SU-DHL-6 (cell line): ENCODE results near the gene PDE6A.

Source experiments
- H2AFZ ChIP-seq: fragments of 200-600 bp; sonication (generic); 2 replicates; pipeline ENCODE4 v1.6.1; 2014; ENCODE audit warnings: low read depth, mild to moderate bottlenecking, moderate library complexity, mixed read lengths, antibody characterized with exemption, low read length; ENCODE audit not compliant: severe bottlenecking
- H3F3A ChIP-seq: fragments of 200-600 bp; shearing (Covaris generic); 2 replicates; pipeline ENCODE4 v1.6.0; 2016; ENCODE audit warnings: antibody characterized with exemption, mild to moderate bottlenecking; ENCODE audit not compliant: insufficient read depth
- H3K27ac ChIP-seq: fragments of 200-600 bp; sonication (generic); 2 replicates; pipeline ENCODE4 v1.5.1; 2016; ENCODE audit warnings: low read depth, mild to moderate bottlenecking, low read length, moderate library complexity, mixed read lengths
- H3K27me3 ChIP-seq: fragments of 200-600 bp; sonication (generic), shearing (Covaris generic); 2 replicates; pipeline ENCODE4 v1.6.0; 2014; ENCODE audit warnings: mild to moderate bottlenecking, low read length
- H3K36me3 ChIP-seq: fragments of 200-600 bp; sonication (generic); 2 replicates; pipeline ENCODE4 v1.6.1; 2014; ENCODE audit warnings: mild to moderate bottlenecking, low read length, mixed read lengths
- H3K4me2 ChIP-seq: fragments of 300-600, 200-600 bp; shearing (Covaris generic), sonication (generic); 2 replicates; pipeline ENCODE4 v1.6.0; 2014; ENCODE audit warnings: low read length, low read depth, mild to moderate bottlenecking; ENCODE audit not compliant: poor library complexity, severe bottlenecking
- H3K4me3 ChIP-seq: fragments of 200-600 bp; sonication (generic); 2 replicates; pipeline ENCODE4 v1.5.1; 2014; ENCODE audit warnings: antibody characterized with exemption, low read length, mild to moderate bottlenecking, mixed read lengths; ENCODE audit not compliant: insufficient read depth, poor library complexity, severe bottlenecking
- H3K79me2 ChIP-seq: fragments of 200-600 bp; sonication (generic); 2 replicates; pipeline ENCODE4 v1.6.1; 2014; ENCODE audit warnings: mild to moderate bottlenecking, low read length, moderate library complexity; ENCODE audit not compliant: insufficient read depth
- H3K9ac ChIP-seq: fragments of 200-600 bp; sonication (generic); 2 replicates; pipeline ENCODE4 v1.7.0; 2014; ENCODE audit warnings: mild to moderate bottlenecking, low read length
- H3K9me2 ChIP-seq: fragments of 200-600 bp; sonication (generic); replicated peaks from 2 replicates; pipeline ENCODE4 v1.6.1; 2014; ENCODE audit warnings: low read length; ENCODE audit not compliant: insufficient read depth
- H3K9me3 ChIP-seq: fragments of 200-600 bp; sonication (generic); 2 replicates; pipeline ENCODE4 v1.6.1; 2014; ENCODE audit warnings: low read length, mixed read lengths; ENCODE audit not compliant: insufficient read depth
- H4K20me1 ChIP-seq: fragments of 200-600 bp; sonication (generic); 2 replicates; pipeline ENCODE4 v1.6.1; 2014; ENCODE audit warnings: low read depth, mild to moderate bottlenecking, antibody characterized with exemption, low read length, moderate library complexity, mixed read lengths
- CTCF ChIP-seq: fragments of 200-600 bp; sonication (generic); IDR thresholded peaks from one replicate; pipeline ENCODE4 v1.5.1; 2017; ENCODE audit warnings: antibody characterized with exemption, mild to moderate bottlenecking, low read length, moderate library complexity; ENCODE audit not compliant: insufficient read depth, poor library complexity, severe bottlenecking
- EZH2phosphoT487 ChIP-seq: fragments of 200-600 bp; sonication (generic), shearing (Covaris generic); conservative IDR thresholded peaks from 2 replicates; pipeline ENCODE4 v1.6.1; 2018; ENCODE audit warnings: mild to moderate bottlenecking, antibody characterized with exemption, low read length, moderate library complexity, mixed read lengths

The PDE6A gene

GRCh38 chr5:149820536-149821510, 123.8 kb downstream of the PDE6A start:
- Histone ChIP-seq H3K4me2 (no peak overlapping the region), H3K79me2 (peaks cover 12% of the 10 kb centered on the region), H3K27ac (no peak overlapping the region), H3K4me3 (no peak overlapping the region), H2AFZ (no peak overlapping the region), H3K9me3 (no peaks in the 10 kb centered on the region), H3K36me3 (no peaks in the 10 kb centered on the region), H3K9me2 (no peaks in the 10 kb centered on the region), H3K27me3 (no peaks in the 10 kb centered on the region), H3K9ac (no peak overlapping the region), H3F3A (no peaks in the 10 kb centered on the region), H4K20me1 (no peaks in the 10 kb centered on the region)
- TF ChIP-seq CTCF = no peak
- TF ChIP-seq EZH2phosphoT487 = no peak

- Histone ChIP-seq H4K20me1 (no peaks in the 10 kb centered on the region), H3K4me3 (no peak overlapping the region), H3K9ac (no peak overlapping the region), H3K79me2 (peaks cover 12% of the 10 kb centered on the region), H2AFZ (no peak overlapping the region), H3K4me2 (no peak overlapping the region), H3K27ac (no peak overlapping the region), H3K36me3 (no peaks in the 10 kb centered on the region), H3K27me3 (no peaks in the 10 kb centered on the region), H3K9me2 (no peaks in the 10 kb centered on the region), H3K9me3 (no peaks in the 10 kb centered on the region), H3F3A (no peaks in the 10 kb centered on the region)
- TF ChIP-seq CTCF (no peak), EZH2phosphoT487 (no peak)
Observed at GRCh38 chr5:149820012-149820411, 124.6 kb downstream of the PDE6A start.

GRCh38 chr5:149818116-149818515, 126.5 kb downstream of the PDE6A start:
- H4K20me1 ChIP-seq = no peaks in the 10 kb centered on the region
- H3F3A ChIP-seq = no peaks in the 10 kb centered on the region
- no peak overlapping the region for H2AFZ ChIP-seq
- no peak overlapping the region for H3K4me2 ChIP-seq
- no peaks in the 10 kb centered on the region for H3K36me3 ChIP-seq
- no peak overlapping the region for H3K27ac ChIP-seq
- no peak overlapping the region for H3K4me3 ChIP-seq
- no peaks in the 10 kb centered on the region for H3K9me3 ChIP-seq
- no peaks in the 10 kb centered on the region for H3K9me2 ChIP-seq
- TF ChIP-seq CTCF (no peak), EZH2phosphoT487 (no peak)
- H3K79me2 ChIP-seq = peaks cover 12% of the 10 kb centered on the region
- no peak overlapping the region for H3K9ac ChIP-seq
- H3K27me3 ChIP-seq = no peaks in the 10 kb centered on the region
